ENCODE data around the gene EPS8L3. TPM values are rescaled to one million over a fixed set of nuclear protein-coding genes. Genes with fewer than 3 reads are reported as not detected.

Gene EPS8L3
- total and polyA plus RNA-seq, 8 donors: 0.21 to 0.99 (median 0.52) TPM; not detected in 2

- intact Hi-C loops (cut with DNase I): no loop called here
- H3K4me3 ChIP-seq: peak overlapping the region; percentile 53 to 69
- no peaks in the 10 kb centered on the region for H3K9me3 ChIP-seq
- H3K27me3 ChIP-seq: peaks cover 7 to 22% of the 10 kb centered on the region in 2 donors
- peak overlapping the region in 1 of 2 donors; percentile 72 for H3K27ac ChIP-seq
- DNase-seq (peak; percentile 69 to 96 (median 86)), ATAC-seq (peak; percentile 99)
- peaks cover 5 to 18% of the 10 kb centered on the region in 2 donors for H3K4me1 ChIP-seq
- H3K36me3 ChIP-seq: no peaks in the 10 kb centered on the region
- TF ChIP-seq CTCF (IDR thresholded peaks at IDR 0.05): no peak
Measured at GRCh38 chr1:109739738-109740614, 23.7 kb downstream of the EPS8L3 start.

GRCh38 chr1:109733236-109733870, 30.4 kb downstream of the EPS8L3 start:
- no peaks in the 10 kb centered on the region for H3K36me3 ChIP-seq
- ATAC-seq (no peak), DNase-seq (no peak)
- TF ChIP-seq CTCF (IDR thresholded peaks at IDR 0.05): no peak
- intact Hi-C loops (cut with DNase I): no loop called here
- no peaks in the 10 kb centered on the region for H3K27me3 ChIP-seq
- peaks cover 0 to 3% of the 10 kb centered on the region in 2 donors for H3K9me3 ChIP-seq
- H3K4me1 ChIP-seq: no peaks in the 10 kb centered on the region
- no peak overlapping the region for H3K27ac ChIP-seq
- no peak overlapping the region for H3K4me3 ChIP-seq

DNA sequence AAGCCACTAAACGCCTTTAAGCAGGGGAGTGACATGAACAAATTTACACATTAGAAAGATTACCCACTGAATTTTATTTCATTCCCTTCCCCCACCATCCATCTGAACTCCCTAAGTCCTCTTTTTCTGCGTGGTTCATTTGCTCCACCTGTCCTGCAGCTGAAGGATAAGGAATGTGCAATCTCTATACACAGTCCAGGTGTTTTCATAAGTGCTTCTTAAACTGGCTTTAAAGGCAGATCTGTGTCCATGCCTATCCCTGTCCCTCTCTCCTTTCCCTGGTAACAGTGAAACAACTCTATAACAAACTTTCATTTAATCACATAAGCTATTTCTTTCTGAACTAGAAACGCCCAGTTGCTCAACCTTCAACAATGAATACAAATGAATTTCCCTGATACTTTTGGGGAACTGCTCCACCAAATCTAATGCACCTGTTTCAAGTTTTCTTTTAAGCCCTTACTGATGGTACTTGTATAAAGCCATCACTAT, 31.3 kb downstream of the EPS8L3 start:
- no peak for ATAC-seq
- Histone ChIP-seq H3K4me1 (no peaks in the 10 kb centered on the region), H3K36me3 (no peaks in the 10 kb centered on the region), H3K4me3 (no peak overlapping the region), H3K27me3 (no peaks in the 10 kb centered on the region), H3K27ac (no peak overlapping the region), H3K9me3 (peaks cover 0 to 3% of the 10 kb centered on the region in 2 donors)
- no peak for TF ChIP-seq CTCF (IDR thresholded peaks at IDR 0.05)
- intact Hi-C loops (cut with DNase I): no loop called here
- no peak for DNase-seq

DNA sequence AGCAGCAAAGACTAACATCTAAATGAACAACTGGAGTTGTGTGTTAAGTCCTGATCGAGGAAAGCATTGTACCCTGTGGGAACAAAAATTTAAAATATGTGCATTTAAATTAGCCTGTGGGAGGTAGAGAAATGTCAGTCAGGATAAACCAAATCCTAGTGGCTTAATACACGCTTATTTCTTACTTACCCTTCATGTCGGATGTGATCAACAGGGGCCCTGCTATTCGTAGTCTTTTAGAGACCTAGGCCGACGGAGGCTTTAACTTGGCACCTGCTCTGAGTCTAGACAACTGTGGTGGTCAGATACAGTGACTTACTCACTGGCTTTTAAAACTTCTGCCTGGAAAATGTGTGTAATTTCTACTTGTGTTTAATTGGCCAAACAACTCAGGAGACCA, 33.1 kb downstream of the EPS8L3 start:
- Histone ChIP-seq H3K36me3 (no peaks in the 10 kb centered on the region), H3K27ac (no peak overlapping the region), H3K4me1 (no peaks in the 10 kb centered on the region), H3K4me3 (no peak overlapping the region), H3K9me3 (peaks cover 0 to 3% of the 10 kb centered on the region in 2 donors), H3K27me3 (no peaks in the 10 kb centered on the region)
- no peak for ATAC-seq
- no peak for TF ChIP-seq CTCF (IDR thresholded peaks at IDR 0.05)
- intact Hi-C loops (cut with DNase I): no loop called here
- no peak for DNase-seq

GRCh38 chr1:109728870-109729269, 34.9 kb downstream of the EPS8L3 start:
- peak in 1 of 4 donors; percentile 41 for DNase-seq
- no peaks in the 10 kb centered on the region for H3K36me3 ChIP-seq
- H3K4me3 ChIP-seq: no peak overlapping the region
- no peak for ATAC-seq
- H3K27ac ChIP-seq: no peak overlapping the region
- H3K4me1 ChIP-seq: no peaks in the 10 kb centered on the region
- intact Hi-C loops (cut with DNase I): no loop called here
- H3K27me3 ChIP-seq: no peaks in the 10 kb centered on the region
- no peak for TF ChIP-seq CTCF (IDR thresholded peaks at IDR 0.05)
- no peaks in the 10 kb centered on the region for H3K9me3 ChIP-seq
